ENCODE measurements around the gene STUM.
"Not testable (repeated sequence)": the region's sequence is repeated elsewhere in the genome, so short reads cannot be mapped to it uniquely, and the experiment has no call there.

The STUM gene

GRCh38 chr1:226597616-226598454, 49.3 kb downstream of the STUM start:
- Histone ChIP-seq H3K9me3 (ENCODE audit: severe bottlenecking) (no peaks in the 10 kb centered on the region), H3K27me3 (ENCODE audit: insufficient read depth, poor library complexity, severe bottlenecking) (no peaks in the 10 kb centered on the region), H3K4me1 (ENCODE audit: insufficient read depth, poor library complexity, severe bottlenecking) (no peaks in the 10 kb centered on the region), H3K27ac (ENCODE audit: poor library complexity, severe bottlenecking) (no peak overlapping the region), H3K36me3 (ENCODE audit: low read depth) (no peaks in the 10 kb centered on the region), H3K4me3 (ENCODE audit: severe bottlenecking) (no peak overlapping the region)
- ATAC-seq (ENCODE audit: low read depth) (no peak), DNase-seq (ENCODE audit: low spot score) (no peak)
- TF ChIP-seq CTCF (IDR thresholded peaks at IDR 0.05; ENCODE audit: poor library complexity, severe bottlenecking) = no peak

- Histone ChIP-seq H3K27me3 (ENCODE audit: insufficient read depth, poor library complexity, severe bottlenecking) (no peaks in the 10 kb centered on the region), H3K27ac (ENCODE audit: poor library complexity, severe bottlenecking) (no peak overlapping the region), H3K36me3 (ENCODE audit: low read depth) (no peaks in the 10 kb centered on the region), H3K4me1 (ENCODE audit: insufficient read depth, poor library complexity, severe bottlenecking) (no peaks in the 10 kb centered on the region), H3K9me3 (ENCODE audit: severe bottlenecking) (no peaks in the 10 kb centered on the region), H3K4me3 (ENCODE audit: severe bottlenecking) (no peak overlapping the region)
- ATAC-seq (ENCODE audit: low read depth) (no peak), DNase-seq (ENCODE audit: low spot score) (no peak)
- no peak for TF ChIP-seq CTCF (IDR thresholded peaks at IDR 0.05; ENCODE audit: poor library complexity, severe bottlenecking)
Measured at GRCh38 chr1:226598455-226598849, 49.9 kb downstream of the STUM start.

- not testable (repeated sequence) for H3K27me3 ChIP-seq (ENCODE audit: insufficient read depth, poor library complexity, severe bottlenecking); H3K36me3 ChIP-seq (ENCODE audit: low read depth); H3K4me3 ChIP-seq (ENCODE audit: severe bottlenecking); H3K4me1 ChIP-seq (ENCODE audit: insufficient read depth, poor library complexity, severe bottlenecking); DNase-seq (ENCODE audit: low spot score); H3K27ac ChIP-seq (ENCODE audit: poor library complexity, severe bottlenecking); H3K9me3 ChIP-seq (ENCODE audit: severe bottlenecking); ATAC-seq (ENCODE audit: low read depth)
Measured at GRCh38 chr1:226598955-226599354, 50.4 kb downstream of the STUM start.

- ATAC-seq (ENCODE audit: low read depth) = no peak
- Histone ChIP-seq H3K27me3 (ENCODE audit: insufficient read depth, poor library complexity, severe bottlenecking) (no peaks in the 10 kb centered on the region), H3K27ac (ENCODE audit: poor library complexity, severe bottlenecking) (no peak overlapping the region), H3K36me3 (ENCODE audit: low read depth) (no peaks in the 10 kb centered on the region), H3K9me3 (ENCODE audit: severe bottlenecking) (no peaks in the 10 kb centered on the region), H3K4me1 (ENCODE audit: insufficient read depth, poor library complexity, severe bottlenecking) (no peaks in the 10 kb centered on the region), H3K4me3 (ENCODE audit: severe bottlenecking) (no peak overlapping the region)
- no peak for TF ChIP-seq CTCF (IDR thresholded peaks at IDR 0.05; ENCODE audit: poor library complexity, severe bottlenecking)
- DNase-seq (ENCODE audit: low spot score) = no peak
Measured at GRCh38 chr1:226599636-226600238, 51.2 kb downstream of the STUM start.

- TF ChIP-seq CTCF (IDR thresholded peaks at IDR 0.05; ENCODE audit: poor library complexity, severe bottlenecking) = no peak
- Histone ChIP-seq H3K36me3 (ENCODE audit: low read depth) (no peaks in the 10 kb centered on the region), H3K4me3 (ENCODE audit: severe bottlenecking) (no peak overlapping the region), H3K27me3 (ENCODE audit: insufficient read depth, poor library complexity, severe bottlenecking) (no peaks in the 10 kb centered on the region), H3K27ac (ENCODE audit: poor library complexity, severe bottlenecking) (no peak overlapping the region), H3K4me1 (ENCODE audit: insufficient read depth, poor library complexity, severe bottlenecking) (no peaks in the 10 kb centered on the region), H3K9me3 (ENCODE audit: severe bottlenecking) (no peaks in the 10 kb centered on the region)
- ATAC-seq (ENCODE audit: low read depth) (no peak), DNase-seq (ENCODE audit: low spot score) (no peak)
Measured at GRCh38 chr1:226600254-226600653, 51.7 kb downstream of the STUM start.
